ENCODE measurements around the gene RNF8. TPM values are rescaled to one million over a fixed set of nuclear protein-coding genes. Genes with fewer than 3 reads are reported as not detected.

Gene RNF8
- total and polyA plus RNA-seq, 2 experiments from 2014 or later: 30.6 to 30.8 TPM

DNA sequence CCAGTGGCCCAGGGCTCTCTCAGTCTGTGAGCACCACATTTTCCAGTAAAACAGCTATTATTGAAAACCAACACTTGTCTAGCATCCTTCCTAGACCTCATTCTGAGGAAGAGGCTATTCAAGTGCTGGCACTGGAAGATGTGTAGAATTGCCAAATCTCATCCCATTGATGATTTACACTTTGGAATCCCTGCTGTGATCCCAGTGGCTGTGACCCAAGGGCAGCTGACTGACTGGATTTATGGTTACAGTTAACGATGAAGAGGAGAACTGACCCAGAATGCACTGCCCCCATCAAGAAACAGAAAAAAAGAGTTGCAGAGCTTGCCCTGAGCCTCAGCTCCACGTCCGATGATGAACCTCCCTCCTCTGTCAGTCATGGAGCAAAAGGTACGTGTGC is 81.6 kb downstream of the RNF8 start:
- no peak overlapping the region for H3K4me2 ChIP-seq
- no peaks in the 10 kb centered on the region for H3K36me3 ChIP-seq (replicated peaks; ENCODE audit: insufficient read depth, low read depth)
- no peaks in the 10 kb centered on the region for H3K9me3 ChIP-seq (ENCODE audit: low read depth)
- H3K27me3 ChIP-seq: no peaks in the 10 kb centered on the region
- peaks cover 27% of the 10 kb centered on the region for H3K79me2 ChIP-seq
- H3K4me1 ChIP-seq (ENCODE audit: insufficient read depth): peaks cover 6% of the 10 kb centered on the region
- H3K27ac ChIP-seq: no peak overlapping the region
- no peak overlapping the region for H3K4me3 ChIP-seq
- H2AFZ ChIP-seq: no peak overlapping the region
- WGBS (ENCODE audit: low lambda C conversion rate, missing lambda C conversion rate): 86% methylated on average over 4 of the region's 4 CpGs
- DNase-seq (ENCODE audit: low spot score): no peak
- TF ChIP-seq, protein P1, sequence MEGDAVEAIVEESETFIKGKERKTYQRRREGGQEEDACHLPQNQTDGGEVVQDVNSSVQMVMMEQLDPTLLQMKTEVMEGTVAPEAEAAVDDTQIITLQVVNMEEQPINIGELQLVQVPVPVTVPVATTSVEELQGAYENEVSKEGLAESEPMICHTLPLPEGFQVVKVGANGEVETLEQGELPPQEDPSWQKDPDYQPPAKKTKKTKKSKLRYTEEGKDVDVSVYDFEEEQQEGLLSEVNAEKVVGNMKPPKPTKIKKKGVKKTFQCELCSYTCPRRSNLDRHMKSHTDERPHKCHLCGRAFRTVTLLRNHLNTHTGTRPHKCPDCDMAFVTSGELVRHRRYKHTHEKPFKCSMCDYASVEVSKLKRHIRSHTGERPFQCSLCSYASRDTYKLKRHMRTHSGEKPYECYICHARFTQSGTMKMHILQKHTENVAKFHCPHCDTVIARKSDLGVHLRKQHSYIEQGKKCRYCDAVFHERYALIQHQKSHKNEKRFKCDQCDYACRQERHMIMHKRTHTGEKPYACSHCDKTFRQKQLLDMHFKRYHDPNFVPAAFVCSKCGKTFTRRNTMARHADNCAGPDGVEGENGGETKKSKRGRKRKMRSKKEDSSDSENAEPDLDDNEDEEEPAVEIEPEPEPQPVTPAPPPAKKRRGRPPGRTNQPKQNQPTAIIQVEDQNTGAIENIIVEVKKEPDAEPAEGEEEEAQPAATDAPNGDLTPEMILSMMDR (IDR thresholded peaks at IDR 0.05; ENCODE audit: poor library complexity): no peak
- TF ChIP-seq EZH2 (IDR thresholded peaks at IDR 0.05; ENCODE audit: borderline replicate concordance) (no peak), EZH2phosphoT487 (IDR thresholded peaks at IDR 0.05; ENCODE audit: low read depth, severe bottlenecking, unreplicated experiment) (no peak)
- no peaks in the 10 kb centered on the region for H4K20me1 ChIP-seq (ENCODE audit: insufficient read depth, poor library complexity, severe bottlenecking)
- H3K9me2 ChIP-seq (replicated peaks; ENCODE audit: insufficient read depth): no peaks in the 10 kb centered on the region

DNA sequence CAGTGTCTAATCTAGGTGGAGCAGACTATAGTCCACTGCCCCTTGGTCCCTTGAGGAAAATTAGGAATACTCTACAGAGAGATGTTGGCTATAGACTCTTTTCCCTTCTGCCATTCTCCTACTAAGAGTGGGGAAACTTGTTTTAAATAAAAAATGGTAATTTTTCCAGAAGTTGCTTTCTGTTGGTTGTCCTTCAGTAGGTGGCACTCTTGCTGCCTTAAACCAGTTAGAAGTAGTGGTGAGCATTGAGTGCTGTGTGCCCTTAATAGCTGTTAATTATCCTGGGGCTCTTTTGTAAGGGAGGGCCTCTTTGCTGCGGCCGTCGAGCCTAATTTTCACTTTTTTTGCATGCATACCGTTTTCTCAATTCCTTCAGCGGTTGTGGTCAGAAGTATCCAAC is 82.0 kb downstream of the RNF8 start:
- peaks cover 27% of the 10 kb centered on the region for H3K79me2 ChIP-seq
- WGBS (ENCODE audit: low lambda C conversion rate, missing lambda C conversion rate): 77% methylated on average over 5 of the region's 5 CpGs
- H3K36me3 ChIP-seq (replicated peaks; ENCODE audit: insufficient read depth, low read depth): no peaks in the 10 kb centered on the region
- H4K20me1 ChIP-seq (ENCODE audit: insufficient read depth, poor library complexity, severe bottlenecking): no peaks in the 10 kb centered on the region
- H3K4me2 ChIP-seq: no peak overlapping the region
- DNase-seq (ENCODE audit: low spot score): no peak
- H3K9me3 ChIP-seq (ENCODE audit: low read depth): no peaks in the 10 kb centered on the region
- H2AFZ ChIP-seq: no peak overlapping the region
- peaks cover 6% of the 10 kb centered on the region for H3K4me1 ChIP-seq (ENCODE audit: insufficient read depth)
- H3K4me3 ChIP-seq: no peak overlapping the region
- H3K27me3 ChIP-seq: no peaks in the 10 kb centered on the region
- TF ChIP-seq, protein P1 (IDR thresholded peaks at IDR 0.05; ENCODE audit: poor library complexity): no peak
- no peak for TF ChIP-seq EZH2 (IDR thresholded peaks at IDR 0.05; ENCODE audit: borderline replicate concordance)
- no peak for TF ChIP-seq EZH2phosphoT487 (IDR thresholded peaks at IDR 0.05; ENCODE audit: low read depth, severe bottlenecking, unreplicated experiment)
- no peak overlapping the region for H3K27ac ChIP-seq
- H3K9me2 ChIP-seq (replicated peaks; ENCODE audit: insufficient read depth): no peaks in the 10 kb centered on the region

DNA sequence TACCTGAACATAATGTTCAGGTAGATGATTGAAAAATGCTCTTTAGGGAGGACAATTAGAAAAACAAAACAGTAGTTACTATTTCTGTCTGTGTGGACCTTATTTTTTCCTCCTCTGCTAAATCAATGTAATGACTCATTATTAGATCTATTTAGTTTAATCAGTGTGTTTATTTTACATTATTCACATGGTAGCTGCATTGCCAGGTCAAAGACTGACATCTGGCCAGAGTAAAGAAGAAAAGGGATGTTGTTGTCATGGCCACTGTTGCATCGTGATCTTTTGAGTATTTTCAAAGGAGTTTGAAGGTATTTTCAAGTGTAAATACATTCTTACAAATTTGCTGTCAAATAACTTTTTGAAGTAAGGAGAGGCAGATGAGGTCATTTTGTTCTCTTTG is 85.1 kb downstream of the RNF8 start:
- H3K27me3 ChIP-seq: no peaks in the 10 kb centered on the region
- no peaks in the 10 kb centered on the region for H3K9me2 ChIP-seq (replicated peaks; ENCODE audit: insufficient read depth)
- no peak overlapping the region for H2AFZ ChIP-seq
- TF ChIP-seq EZH2phosphoT487 (IDR thresholded peaks at IDR 0.05; ENCODE audit: low read depth, severe bottlenecking, unreplicated experiment) (no peak), EZH2 (IDR thresholded peaks at IDR 0.05; ENCODE audit: borderline replicate concordance) (no peak)
- TF ChIP-seq, protein P1 (IDR thresholded peaks at IDR 0.05; ENCODE audit: poor library complexity): no peak
- H3K27ac ChIP-seq: no peak overlapping the region
- H3K9me3 ChIP-seq (ENCODE audit: low read depth): no peaks in the 10 kb centered on the region
- WGBS (ENCODE audit: low lambda C conversion rate, missing lambda C conversion rate): 79% methylated on average over 1 of the region's 1 CpG
- H3K4me1 ChIP-seq (ENCODE audit: insufficient read depth): peaks cover 6% of the 10 kb centered on the region
- no peak for DNase-seq (ENCODE audit: low spot score)
- no peak overlapping the region for H3K4me2 ChIP-seq
- no peaks in the 10 kb centered on the region for H4K20me1 ChIP-seq (ENCODE audit: insufficient read depth, poor library complexity, severe bottlenecking)
- H3K79me2 ChIP-seq: peaks cover 23% of the 10 kb centered on the region
- H3K4me3 ChIP-seq: no peak overlapping the region
- no peaks in the 10 kb centered on the region for H3K36me3 ChIP-seq (replicated peaks; ENCODE audit: insufficient read depth, low read depth)

DNA sequence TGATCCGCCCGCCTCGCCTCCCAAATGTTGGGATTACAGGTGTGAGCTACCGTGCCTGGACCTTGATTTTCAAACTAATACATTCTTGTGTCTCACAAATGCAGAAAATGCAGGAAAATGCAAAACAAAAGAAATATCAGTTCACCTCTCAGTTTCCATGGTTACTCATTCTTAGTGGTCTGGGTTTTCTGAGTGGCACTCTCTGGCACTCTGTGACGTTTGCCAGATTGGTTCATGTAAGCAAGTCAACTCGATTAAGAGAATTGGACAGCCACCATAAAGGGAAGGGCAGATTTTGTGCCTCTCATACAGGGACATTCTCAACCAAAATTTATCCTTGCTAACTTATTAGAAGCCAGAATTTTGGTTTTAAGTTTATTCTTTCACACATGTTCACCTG is 87.9 kb downstream of the RNF8 start:
- TF ChIP-seq, protein P1 (IDR thresholded peaks at IDR 0.05; ENCODE audit: poor library complexity): no peak
- no peak for TF ChIP-seq EZH2phosphoT487 (IDR thresholded peaks at IDR 0.05; ENCODE audit: low read depth, severe bottlenecking, unreplicated experiment)
- TF ChIP-seq EZH2 (IDR thresholded peaks at IDR 0.05; ENCODE audit: borderline replicate concordance): no peak
- Histone ChIP-seq H3K9me3 (ENCODE audit: low read depth) (no peaks in the 10 kb centered on the region), H3K27ac (no peak overlapping the region), H3K79me2 (peaks cover 3% of the 10 kb centered on the region), H4K20me1 (ENCODE audit: insufficient read depth, poor library complexity, severe bottlenecking) (no peaks in the 10 kb centered on the region), H2AFZ (no peak overlapping the region), H3K36me3 (replicated peaks; ENCODE audit: insufficient read depth, low read depth) (peaks cover 3% of the 10 kb centered on the region), H3K27me3 (no peaks in the 10 kb centered on the region), H3K4me2 (no peak overlapping the region), H3K4me1 (ENCODE audit: insufficient read depth) (no peaks in the 10 kb centered on the region), H3K9me2 (replicated peaks; ENCODE audit: insufficient read depth) (no peaks in the 10 kb centered on the region), H3K4me3 (no peak overlapping the region)
- WGBS (ENCODE audit: low lambda C conversion rate, missing lambda C conversion rate): 93% methylated on average over 6 of the region's 6 CpGs
- DNase-seq (ENCODE audit: low spot score): no peak

All from hepatocyte (in vitro differentiated cells).